Left lung (tissue), 10 donors: ENCODE measurements around the gene COL3A1. TPM values are rescaled to one million over a fixed set of nuclear protein-coding genes. Genes with fewer than 3 reads are reported as not detected.

Experiments used
- ATAC-seq: fragments of 200-7000 bp; cut with Tn5 transposase; one replicate; pipeline ENCODE4 v1.9.1; 2020; ENCODE audit warnings: moderate library complexity
- DNase-seq, 4 donors: peaks; one replicate each; pipeline ENCODE4 v3.0.0-alpha.2; 2013 to 2020
- H3K27ac ChIP-seq, 2 donors: fragments of 200-600 bp; sonication (generic) in 1 of 2; one replicate each; pipeline versions ENCODE4 v1.5.0 to v1.8.0; 2020 to 2021
- H3K27me3 ChIP-seq, 2 donors: fragments of 200-600 bp; sonication (generic) in 1 of 2; one replicate each; pipeline versions ENCODE4 v1.5.0 to v1.8.0; 2020 to 2021
- H3K36me3 ChIP-seq, 2 donors: fragments of 200-600 bp; sonication (generic) in 1 of 2; one replicate each; pipeline versions ENCODE4 v1.5.0 to v1.8.0; 2020 to 2021
- H3K4me1 ChIP-seq, 2 donors: fragments of 200-600 bp; one replicate each; pipeline ENCODE4 v1.8.0; 2021
- H3K4me3 ChIP-seq, 2 donors: fragments of 200-600 bp; sonication (generic) in 1 of 2; one replicate each; pipeline versions ENCODE4 v1.5.0 to v1.8.0; 2020 to 2021; ENCODE audit warnings: mild to moderate bottlenecking in 1 of 2
- H3K9me3 ChIP-seq, 2 donors: fragments of 200-600 bp; sonication (generic) in 1 of 2; one replicate each; pipeline versions ENCODE4 v1.5.0 to v1.8.0; 2020 to 2021
- intact Hi-C, 2 donors: fragments of 100-400 bp; cut with DNase I; formaldehyde crosslinking; loops; one replicate each; pipeline versions ENCODE4 v1.11.2 to v1.14.2; 2022
- polyA plus RNA-seq, 6 donors: library from polyadenylated mRNA; unstranded; fragments of 120-200 nt; gene quantifications; one replicate each; pipeline ENCODE4 v1.2.1, GENCODE V29; 2013; ENCODE audit not compliant: insufficient read length in 6 of 6
- total RNA-seq, 2 donors: library from RNA; stranded (reverse); fragmentation: NEBNext Ultra II Directional; extraction: Animal tissue kit (Norgen Biotek cat#: 25700); gene quantifications; one replicate each; pipeline ENCODE4 v1.2.1, GENCODE V29; 2021
- TF ChIP-seq, protein P1 (sequence below), 2 donors: fragments of 200-600 bp; sonication (generic) in 1 of 2; IDR thresholded peaks; one replicate each; pipeline versions ENCODE4 v1.5.0 to v1.8.0; 2021; ENCODE audit warnings: antibody characterized with exemption in 2 of 2
- donor health status: DM: no; HTN: yes; CAD: no.
- donor health status: DM: no; HTN: no; CAD: no.

COL3A1 gene
- total and polyA plus RNA-seq, 8 donors, result 1,070 to 5,576 (median 1,351) TPM

- Histone ChIP-seq H3K36me3 (no peaks in the 10 kb centered on the region), H3K27ac (no peak overlapping the region), H3K9me3 (no peaks in the 10 kb centered on the region), H3K27me3 (no peaks in the 10 kb centered on the region), H3K4me1 (no peaks in the 10 kb centered on the region), H3K4me3 (no peak overlapping the region)
- ATAC-seq (no peak), DNase-seq (no peak)
- intact Hi-C loops, result no loop called here
- TF ChIP-seq, protein P1, sequence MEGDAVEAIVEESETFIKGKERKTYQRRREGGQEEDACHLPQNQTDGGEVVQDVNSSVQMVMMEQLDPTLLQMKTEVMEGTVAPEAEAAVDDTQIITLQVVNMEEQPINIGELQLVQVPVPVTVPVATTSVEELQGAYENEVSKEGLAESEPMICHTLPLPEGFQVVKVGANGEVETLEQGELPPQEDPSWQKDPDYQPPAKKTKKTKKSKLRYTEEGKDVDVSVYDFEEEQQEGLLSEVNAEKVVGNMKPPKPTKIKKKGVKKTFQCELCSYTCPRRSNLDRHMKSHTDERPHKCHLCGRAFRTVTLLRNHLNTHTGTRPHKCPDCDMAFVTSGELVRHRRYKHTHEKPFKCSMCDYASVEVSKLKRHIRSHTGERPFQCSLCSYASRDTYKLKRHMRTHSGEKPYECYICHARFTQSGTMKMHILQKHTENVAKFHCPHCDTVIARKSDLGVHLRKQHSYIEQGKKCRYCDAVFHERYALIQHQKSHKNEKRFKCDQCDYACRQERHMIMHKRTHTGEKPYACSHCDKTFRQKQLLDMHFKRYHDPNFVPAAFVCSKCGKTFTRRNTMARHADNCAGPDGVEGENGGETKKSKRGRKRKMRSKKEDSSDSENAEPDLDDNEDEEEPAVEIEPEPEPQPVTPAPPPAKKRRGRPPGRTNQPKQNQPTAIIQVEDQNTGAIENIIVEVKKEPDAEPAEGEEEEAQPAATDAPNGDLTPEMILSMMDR (IDR thresholded peaks at IDR 0.05), result no peak
These were observed 17.2 kb upstream of the COL3A1 start for GRCh38 chr2:188956961-188957360.

GRCh38 chr2:188957646-188958045, 16.5 kb upstream of the COL3A1 start:
- Histone ChIP-seq H3K4me1 (no peaks in the 10 kb centered on the region), H3K4me3 (no peak overlapping the region), H3K27me3 (no peaks in the 10 kb centered on the region), H3K36me3 (no peaks in the 10 kb centered on the region), H3K27ac (no peak overlapping the region), H3K9me3 (no peaks in the 10 kb centered on the region)
- intact Hi-C loops, result no loop called here
- TF ChIP-seq, protein P1 (IDR thresholded peaks at IDR 0.05), result no peak
- no peak for DNase-seq
- ATAC-seq, result no peak

DNA sequence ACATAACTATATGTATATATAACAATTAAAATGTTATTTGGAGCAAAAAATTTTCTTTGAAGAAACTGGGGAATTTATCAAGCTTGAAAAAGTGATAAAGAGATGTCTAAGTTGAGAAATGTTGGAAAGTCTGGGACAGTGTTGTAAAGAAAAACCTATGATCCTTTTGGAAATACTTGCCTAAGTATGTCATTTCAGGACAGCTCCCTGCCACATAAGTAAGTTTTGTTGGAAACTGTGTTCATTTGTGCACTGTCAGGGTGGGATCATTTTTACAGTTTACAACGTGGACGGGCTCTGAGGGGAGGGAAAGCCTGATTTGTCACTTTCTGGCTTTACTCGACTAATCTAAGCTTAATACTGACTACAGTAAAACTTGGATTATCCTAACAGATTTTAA, 10.4 kb upstream of the COL3A1 start:
- Histone ChIP-seq H3K9me3 (no peaks in the 10 kb centered on the region), H3K36me3 (no peaks in the 10 kb centered on the region), H3K27me3 (no peaks in the 10 kb centered on the region), H3K27ac (no peak overlapping the region), H3K4me1 (no peaks in the 10 kb centered on the region), H3K4me3 (no peak overlapping the region)
- ATAC-seq (no peak), DNase-seq (no peak)
- TF ChIP-seq, protein P1 (IDR thresholded peaks at IDR 0.05), result no peak
- intact Hi-C loops, result no loop called here

GRCh38 chr2:188964976-188965546, 9.1 kb upstream of the COL3A1 start:
- TF ChIP-seq, protein P1 (IDR thresholded peaks at IDR 0.05), result no peak
- no peaks in the 10 kb centered on the region for H3K9me3 ChIP-seq
- no peak overlapping the region for H3K4me3 ChIP-seq
- no peaks in the 10 kb centered on the region for H3K36me3 ChIP-seq
- intact Hi-C loops, result no loop called here
- H3K27ac ChIP-seq, result peak overlapping the region in 1 of 2 donors; percentile 41
- H3K27me3 ChIP-seq, result no peaks in the 10 kb centered on the region
- DNase-seq (no peak), ATAC-seq (no peak)
- H3K4me1 ChIP-seq, result no peaks in the 10 kb centered on the region

- Histone ChIP-seq H3K4me3 (no peak overlapping the region), H3K27me3 (no peaks in the 10 kb centered on the region), H3K27ac (no peak overlapping the region), H3K9me3 (no peaks in the 10 kb centered on the region), H3K4me1 (no peaks in the 10 kb centered on the region), H3K36me3 (no peaks in the 10 kb centered on the region)
- DNase-seq, result no peak
- ATAC-seq, result no peak
- intact Hi-C loops, result no loop called here
- TF ChIP-seq, protein P1 (IDR thresholded peaks at IDR 0.05), result no peak
These were observed 8.6 kb upstream of the COL3A1 start for GRCh38 chr2:188965563-188965962.
